ENCODE data around the gene MAGIX. TPM values are rescaled to one million over a fixed set of nuclear protein-coding genes. Genes with fewer than 3 reads are reported as not detected.

MAGIX gene
- total RNA-seq: 1 to 10 TPM; 1.7 to 8.1 (median 2.3) TPM

- TF ChIP-seq, protein P1, sequence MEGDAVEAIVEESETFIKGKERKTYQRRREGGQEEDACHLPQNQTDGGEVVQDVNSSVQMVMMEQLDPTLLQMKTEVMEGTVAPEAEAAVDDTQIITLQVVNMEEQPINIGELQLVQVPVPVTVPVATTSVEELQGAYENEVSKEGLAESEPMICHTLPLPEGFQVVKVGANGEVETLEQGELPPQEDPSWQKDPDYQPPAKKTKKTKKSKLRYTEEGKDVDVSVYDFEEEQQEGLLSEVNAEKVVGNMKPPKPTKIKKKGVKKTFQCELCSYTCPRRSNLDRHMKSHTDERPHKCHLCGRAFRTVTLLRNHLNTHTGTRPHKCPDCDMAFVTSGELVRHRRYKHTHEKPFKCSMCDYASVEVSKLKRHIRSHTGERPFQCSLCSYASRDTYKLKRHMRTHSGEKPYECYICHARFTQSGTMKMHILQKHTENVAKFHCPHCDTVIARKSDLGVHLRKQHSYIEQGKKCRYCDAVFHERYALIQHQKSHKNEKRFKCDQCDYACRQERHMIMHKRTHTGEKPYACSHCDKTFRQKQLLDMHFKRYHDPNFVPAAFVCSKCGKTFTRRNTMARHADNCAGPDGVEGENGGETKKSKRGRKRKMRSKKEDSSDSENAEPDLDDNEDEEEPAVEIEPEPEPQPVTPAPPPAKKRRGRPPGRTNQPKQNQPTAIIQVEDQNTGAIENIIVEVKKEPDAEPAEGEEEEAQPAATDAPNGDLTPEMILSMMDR (IDR thresholded peaks at IDR 0.05): no peak
- TF ChIP-seq EP300 (IDR thresholded peaks at IDR 0.05): no peak
- no peak for TF ChIP-seq POLR2A (IDR thresholded peaks at IDR 0.05)
- peak within 1 kb of the TSS; percentile 72 to 92 (median 89) for H3K27ac ChIP-seq
These were observed at the start of gene MAGIX for GRCh38 chrX:49162620-49163019. Gene MAGIX (plus strand): TSS chrX:49162758. CDS start chrX:49162890, 132 bp downstream.

DNA sequence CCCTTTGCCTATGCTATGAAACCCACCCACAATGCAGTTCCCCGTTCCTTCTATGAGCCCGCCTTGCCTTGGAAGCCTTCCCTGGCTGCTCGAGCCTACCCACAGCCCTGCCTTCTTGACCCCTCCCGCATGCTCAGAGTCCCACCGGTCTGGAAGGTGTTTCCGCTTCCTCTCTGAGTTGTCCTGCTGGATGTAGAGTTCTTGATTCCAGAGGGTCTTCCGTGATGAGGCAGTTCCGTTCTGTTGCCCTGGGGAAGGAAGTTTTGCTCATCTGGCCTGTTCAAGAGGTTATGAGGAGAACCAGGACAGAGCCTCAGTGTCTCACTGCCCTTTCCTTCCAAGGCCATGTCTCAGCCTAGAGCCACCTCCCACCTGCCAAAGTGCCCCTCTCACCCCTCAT is 46.5 kb upstream of the MAGIX start:
- no peak for DNase-seq (ENCODE audit: low spot score in 2 of 2)
- 71 to 72% methylated on average over 7 to 8 of the region's 8 CpGs for WGBS, 2 donors
- Histone ChIP-seq H3K36me3 (peaks cover 0 to 83% (median 0%) of the 10 kb centered on the region in 3 donors), H3K4me3 (no peak overlapping the region), H3K9me3 (no peaks in the 10 kb centered on the region), H3K27ac (no peak overlapping the region), H3K4me1 (no peaks in the 10 kb centered on the region), H3K27me3 (no peaks in the 10 kb centered on the region)
- no peak for TF ChIP-seq POLR2A (IDR thresholded peaks at IDR 0.05)
- TF ChIP-seq, protein P1 (IDR thresholded peaks at IDR 0.05): no peak
- no peak for TF ChIP-seq EP300 (IDR thresholded peaks at IDR 0.05)

More at GRCh38 chrX:49162620-49163019, at the start of gene MAGIX:
- no peaks in the 10 kb centered on the region for H3K9me3 ChIP-seq
- DNase-seq (ENCODE audit: low spot score in 2 of 2): no peak
- WGBS, 2 donors: 47 to 67% methylated on average over 19 to 26 of the region's 28 CpGs
- H3K4me1 ChIP-seq: peaks cover 0 to 15% (median 0%) of the 10 kb centered on the region in 4 donors
- peak within 1 kb of the TSS; percentile 22 to 53 (median 38) for H3K4me3 ChIP-seq
- no peaks in the 10 kb centered on the region for H3K27me3 ChIP-seq
- H3K36me3 ChIP-seq: no peaks in the 10 kb centered on the region

DNA sequence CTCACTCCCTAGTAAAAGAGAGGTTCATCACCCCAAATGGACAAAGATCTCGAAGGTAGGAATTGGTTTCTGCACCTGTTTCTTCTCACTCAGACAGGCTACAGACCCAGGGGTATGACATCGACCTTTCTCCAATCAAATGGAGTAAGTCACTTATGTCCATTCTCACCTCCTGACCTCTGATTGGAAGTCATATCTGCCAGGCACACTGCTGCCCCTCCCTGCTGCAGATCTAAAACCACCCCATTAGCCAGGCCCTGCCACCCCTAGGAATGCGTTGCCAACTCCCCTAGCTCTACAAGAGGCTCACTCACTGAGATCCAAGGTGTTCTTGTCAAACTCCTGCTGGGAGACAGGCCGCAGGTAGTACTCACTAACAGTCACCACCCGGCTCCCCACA is 45.8 kb upstream of the MAGIX start:
- Histone ChIP-seq H3K9me3 (no peaks in the 10 kb centered on the region), H3K27me3 (no peaks in the 10 kb centered on the region), H3K27ac (no peak overlapping the region), H3K4me1 (peaks cover 0 to 2% (median 0%) of the 10 kb centered on the region in 4 donors), H3K4me3 (no peak overlapping the region), H3K36me3 (peaks cover 0 to 87% (median 0%) of the 10 kb centered on the region in 3 donors)
- WGBS, 2 donors: 69 to 89% methylated on average over 4 to 5 of the region's 5 CpGs
- TF ChIP-seq POLR2A (IDR thresholded peaks at IDR 0.05) (no peak), EP300 (IDR thresholded peaks at IDR 0.05) (no peak)
- TF ChIP-seq, protein P1 (IDR thresholded peaks at IDR 0.05): no peak
- no peak for DNase-seq (ENCODE audit: low spot score in 2 of 2)

GRCh38 chrX:49117581-49117980 is 45.0 kb upstream of the MAGIX start:
- WGBS, 2 donors: 77 to 80% methylated on average over 6 of the region's 6 CpGs

DNA sequence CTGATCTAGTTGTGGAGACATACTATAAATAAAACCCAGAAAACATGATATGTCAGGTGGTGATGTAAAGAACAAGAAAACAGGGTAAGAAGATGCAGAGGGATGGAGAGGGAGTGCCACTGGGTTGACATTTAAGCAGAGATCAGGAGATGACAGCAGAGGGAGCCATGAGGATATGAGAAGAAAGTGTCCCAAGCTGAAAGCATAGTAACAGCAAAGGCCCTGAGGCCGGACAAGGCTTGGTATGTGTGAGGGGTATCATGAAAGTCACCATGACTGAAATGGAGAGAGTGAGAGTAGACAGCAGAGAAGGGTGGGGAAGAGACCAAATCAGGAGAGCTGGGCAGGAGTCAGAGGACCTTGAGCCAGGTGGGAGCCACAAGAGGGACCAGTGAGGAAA is 42.5 kb upstream of the MAGIX start:
- WGBS, 2 donors: 55 to 68% methylated on average over 1 of the region's 1 CpG
- H3K4me3 ChIP-seq: no peak overlapping the region
- H3K9me3 ChIP-seq: no peaks in the 10 kb centered on the region
- H3K27ac ChIP-seq: no peak overlapping the region
- TF ChIP-seq POLR2A (IDR thresholded peaks at IDR 0.05) (no peak), EP300 (IDR thresholded peaks at IDR 0.05) (no peak)
- TF ChIP-seq, protein P1 (IDR thresholded peaks at IDR 0.05): no peak
- no peak for DNase-seq (ENCODE audit: low spot score in 2 of 2)
- H3K36me3 ChIP-seq: peaks cover 0 to 59% (median 0%) of the 10 kb centered on the region in 3 donors
- H3K4me1 ChIP-seq: peaks cover 0 to 15% (median 2%) of the 10 kb centered on the region in 4 donors
- H3K27me3 ChIP-seq: no peaks in the 10 kb centered on the region

More at GRCh38 chrX:49117581-49117980, 45.0 kb upstream of the MAGIX start:
- no peak overlapping the region for H3K4me3 ChIP-seq
- DNase-seq (ENCODE audit: low spot score in 2 of 2): no peak
- TF ChIP-seq, protein P1 (IDR thresholded peaks at IDR 0.05): no peak
- no peak for TF ChIP-seq POLR2A (IDR thresholded peaks at IDR 0.05)
- TF ChIP-seq EP300 (IDR thresholded peaks at IDR 0.05): no peak
- no peak overlapping the region for H3K27ac ChIP-seq
- peaks cover 0 to 80% (median 0%) of the 10 kb centered on the region in 3 donors for H3K36me3 ChIP-seq
- H3K9me3 ChIP-seq: no peaks in the 10 kb centered on the region
- peaks cover 0 to 11% (median 1%) of the 10 kb centered on the region in 4 donors for H3K4me1 ChIP-seq
- no peaks in the 10 kb centered on the region for H3K27me3 ChIP-seq

All from tibial nerve (tissue), 4 donors.